ENCODE results near the gene ARL16.

The ARL16 gene

DNA sequence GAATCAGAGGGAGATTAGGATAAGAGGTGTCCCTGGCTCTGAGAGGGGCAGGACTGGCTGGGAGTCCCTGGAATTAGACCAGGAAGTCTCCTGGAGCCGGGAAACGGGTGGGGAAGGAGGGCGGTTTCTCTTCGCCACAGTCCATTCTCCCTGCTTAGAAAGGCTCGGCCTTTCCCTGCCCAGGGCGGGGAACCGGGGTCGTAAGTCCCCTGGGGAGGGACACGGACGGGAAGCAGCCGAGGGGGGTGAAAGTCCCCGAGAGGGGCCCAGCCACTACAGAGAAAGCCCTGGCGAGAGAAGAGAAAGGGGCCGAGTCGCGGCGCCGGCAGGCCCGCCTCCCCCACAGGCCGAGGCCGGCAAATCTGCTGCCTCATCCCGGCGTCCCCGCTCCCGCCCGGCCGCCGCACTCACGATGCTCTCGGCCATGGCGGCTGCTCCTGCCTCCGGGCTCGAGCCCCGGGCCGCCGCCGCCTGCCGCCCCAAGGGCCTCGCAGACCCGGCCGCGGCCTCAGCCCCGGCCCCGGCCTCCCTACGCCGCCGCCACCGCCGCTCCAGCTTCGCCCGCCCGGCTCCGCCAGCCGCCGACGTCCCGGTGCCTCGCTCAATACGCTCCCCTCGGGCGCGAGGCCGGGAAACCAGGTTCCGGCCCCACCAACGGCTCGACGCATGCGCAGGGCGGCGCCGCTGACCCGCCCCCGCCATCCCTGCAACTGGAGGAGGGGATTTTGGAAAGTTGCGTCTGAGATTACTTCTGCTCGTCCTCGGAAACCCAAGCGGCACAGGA lies 46.9 kb downstream of the ARL16 start, which contains the start of the genes NPLOC4 and TSPAN10:
NPLOC4 (minus strand) TSS at position 608 of the 784 bp plus-strand sequence; CDS start at position 426, 182 bp downstream.
TSPAN10 (plus strand) TSS at position 692 of the 784 bp plus-strand sequence. CDS start 5,217 bp downstream, outside the sequence.
- Histone ChIP-seq H3K9me3 (ENCODE audit: control insufficient read depth in 2 of 2, low read length in 2 of 2) (no peaks in the 10 kb centered on the region), H3K27me3 (ENCODE audit: control insufficient read depth in 1 of 2, insufficient read depth in 2 of 2, low read length in 2 of 2) (no peaks in the 10 kb centered on the region), H3K9ac (ENCODE audit: low read length in 2 of 2) (peak within 1 kb of the TSS; percentile 97 to 99), H3K4me3 (ENCODE audit: low read length in 2 of 2) (peak within 1 kb of the TSS; percentile 94 to 99), H3K27ac (ENCODE audit: low read length) (peak within 1 kb of the TSS; percentile 74), H3K36me3 (ENCODE audit: control insufficient read depth in 2 of 2, insufficient read depth in 2 of 2, low read length in 2 of 2) (no peaks in the 10 kb centered on the region), H3K4me1 (ENCODE audit: control insufficient read depth, insufficient read depth, low read length) (peaks cover 18% of the 10 kb centered on the region)

DNA sequence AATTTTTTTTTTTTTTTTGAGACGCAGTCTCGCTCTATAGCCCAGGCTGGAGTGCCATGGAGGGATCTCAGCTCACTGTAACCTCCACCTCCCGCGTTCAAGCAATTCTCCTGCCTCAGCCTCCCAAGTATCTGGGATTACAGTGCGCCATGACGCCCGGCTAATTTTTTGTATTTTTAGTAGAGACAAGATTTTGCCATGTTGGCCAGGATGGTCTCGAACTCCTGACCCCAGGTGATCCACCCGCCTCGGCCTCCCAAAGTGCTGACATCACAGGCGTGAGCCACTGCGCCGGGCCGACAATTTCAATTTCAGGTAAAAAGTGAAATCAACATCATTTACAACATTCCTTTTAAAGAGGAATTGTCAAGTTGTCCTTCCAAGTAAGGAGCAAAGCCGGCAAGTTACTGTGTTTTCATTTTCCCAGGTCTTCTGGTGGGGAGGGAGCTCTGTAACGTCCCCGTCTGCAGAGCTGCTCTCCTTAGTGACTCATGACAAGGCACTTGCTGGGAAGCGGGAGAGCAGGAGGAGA lies 47.6 kb downstream of the ARL16 start:
- H3K9ac ChIP-seq (ENCODE audit: low read length in 2 of 2): peak overlapping the region; percentile 97 to 99
- H3K27ac ChIP-seq (ENCODE audit: low read length): peak overlapping the region; percentile 74
- H3K4me3 ChIP-seq (ENCODE audit: low read length in 2 of 2): peak overlapping the region; percentile 94 to 99
- H3K9me3 ChIP-seq (ENCODE audit: control insufficient read depth in 2 of 2, low read length in 2 of 2): no peaks in the 10 kb centered on the region
- peaks cover 0 to 2% of the 10 kb centered on the region in 2 donors for H3K36me3 ChIP-seq (ENCODE audit: control insufficient read depth in 2 of 2, insufficient read depth in 2 of 2, low read length in 2 of 2)
- H3K4me1 ChIP-seq (ENCODE audit: control insufficient read depth, insufficient read depth, low read length): peaks cover 18% of the 10 kb centered on the region
- no peaks in the 10 kb centered on the region for H3K27me3 ChIP-seq (ENCODE audit: control insufficient read depth in 1 of 2, insufficient read depth in 2 of 2, low read length in 2 of 2)

DNA sequence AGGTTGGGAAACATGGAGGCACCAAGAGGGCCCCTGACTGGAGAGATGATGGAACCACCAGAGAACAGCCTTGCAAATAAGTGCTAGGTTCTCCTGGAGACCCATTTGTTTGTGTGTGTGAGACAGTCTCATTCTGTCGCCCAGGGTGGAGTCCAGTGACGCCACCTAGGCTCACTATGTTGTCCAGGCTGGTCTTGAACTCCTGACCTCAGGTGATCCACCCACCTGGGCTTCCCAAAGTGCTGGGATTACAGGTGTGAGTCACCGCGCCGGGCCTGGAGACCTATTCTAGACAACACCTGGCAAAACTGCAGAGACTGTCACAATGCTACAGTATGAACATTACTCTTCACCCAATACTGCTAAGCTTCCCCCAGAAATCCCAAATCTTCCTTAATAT lies 48.2 kb downstream of the ARL16 start:
- H3K9me3 ChIP-seq (ENCODE audit: control insufficient read depth in 2 of 2, low read length in 2 of 2): no peaks in the 10 kb centered on the region
- H3K27me3 ChIP-seq (ENCODE audit: control insufficient read depth in 1 of 2, insufficient read depth in 2 of 2, low read length in 2 of 2): no peaks in the 10 kb centered on the region
- H3K9ac ChIP-seq (ENCODE audit: low read length in 2 of 2): peak overlapping the region in 1 of 2 donors; percentile 99
- H3K27ac ChIP-seq (ENCODE audit: low read length): no peak overlapping the region
- H3K4me1 ChIP-seq (ENCODE audit: control insufficient read depth, insufficient read depth, low read length): peaks cover 18% of the 10 kb centered on the region
- H3K4me3 ChIP-seq (ENCODE audit: low read length in 2 of 2): peak overlapping the region; percentile 94 to 99
- H3K36me3 ChIP-seq (ENCODE audit: control insufficient read depth in 2 of 2, insufficient read depth in 2 of 2, low read length in 2 of 2): peaks cover 0 to 2% of the 10 kb centered on the region in 2 donors

DNA sequence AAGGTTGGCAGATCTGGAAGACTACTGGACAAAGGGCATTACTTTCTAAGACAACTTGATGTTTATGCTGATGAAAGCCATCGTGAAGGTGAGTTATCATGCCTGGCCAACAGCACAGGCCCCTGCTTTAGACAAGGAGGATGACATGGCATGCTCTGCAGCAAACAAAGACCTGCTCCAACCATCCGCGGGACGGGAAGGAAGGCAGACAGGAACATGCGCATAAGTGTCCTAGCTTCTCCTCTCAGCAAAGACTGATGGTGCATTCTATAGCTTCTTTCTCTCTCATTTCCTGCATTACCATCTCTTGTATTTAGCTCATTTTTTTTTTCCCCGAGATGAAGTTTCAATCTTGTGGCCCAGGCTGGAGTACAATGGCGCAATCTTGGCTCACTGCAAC lies 52.1 kb downstream of the ARL16 start:
- H3K9me3 ChIP-seq (ENCODE audit: control insufficient read depth in 2 of 2, low read length in 2 of 2): no peaks in the 10 kb centered on the region
- H3K9ac ChIP-seq (ENCODE audit: low read length in 2 of 2): no peak overlapping the region
- no peak overlapping the region for H3K27ac ChIP-seq (ENCODE audit: low read length)
- H3K4me3 ChIP-seq (ENCODE audit: low read length in 2 of 2): no peak overlapping the region
- H3K4me1 ChIP-seq (ENCODE audit: control insufficient read depth, insufficient read depth, low read length): peaks cover 16% of the 10 kb centered on the region
- peaks cover 4 to 9% of the 10 kb centered on the region in 2 donors for H3K36me3 ChIP-seq (ENCODE audit: control insufficient read depth in 2 of 2, insufficient read depth in 2 of 2, low read length in 2 of 2)
- no peaks in the 10 kb centered on the region for H3K27me3 ChIP-seq (ENCODE audit: control insufficient read depth in 1 of 2, insufficient read depth in 2 of 2, low read length in 2 of 2)
